IMR-90 (cell line): Measurements from ENCODE around the gene RASSF10. TPM values are rescaled to one million over a fixed set of nuclear protein-coding genes. Genes with fewer than 3 reads are reported as not detected.

Source experiments
- ATAC-seq: fragments of 200-7000 bp; cut with Tn5 transposase; 2 replicates; pipeline ENCODE4 v1.9.1; 2020; ENCODE audit warnings: low read depth, mild to moderate bottlenecking, moderate library complexity
- BruUV-seq: library from RNA; stranded (reverse); fragments of 400-500 nt; replicated peaks from 2 replicates; lab custom pipeline; 2021; lab: Mats Ljungman, UMichigan
- CTCF ChIA-PET: fragments of 300-600 bp; formaldehyde crosslinking; extraction: SDS; loops from one replicate; lab custom pipeline; 2021; ENCODE audit warnings: antibody characterized with exemption; lab: Yijun Ruan, JAX
- POLR2A ChIA-PET: fragments of 300-600 bp; sonication (Branson Sonifier 250); formaldehyde crosslinking; loops from one replicate; lab custom pipeline; 2022; ENCODE audit warnings: antibody characterized with exemption; ENCODE audit not compliant: unreplicated experiment; lab: Charles Lee
- DNase-seq: peaks from one replicate; pipeline ENCODE4 v3.0.0; 2013
- H2AFZ ChIP-seq: replicated peaks from 2 replicates; pipeline ENCODE3; 2013; ENCODE audit warnings: low read length, mild to moderate bottlenecking; ENCODE audit not compliant: poor library complexity
- H2AK5ac ChIP-seq: 2 replicates; pipeline ENCODE4 v1.6.1; 2013; ENCODE audit warnings: low read depth, low read length, inconsistent platforms
- H2AK9ac ChIP-seq: replicated peaks from 2 replicates; pipeline ENCODE3; 2013; ENCODE audit warnings: mild to moderate bottlenecking, low read depth, low read length, moderate library complexity; ENCODE audit not compliant: poor library complexity
- H2BK120ac ChIP-seq: 2 replicates; pipeline ENCODE4 v1.6.1; 2013; ENCODE audit warnings: low read depth, low read length, inconsistent platforms
- H2BK15ac ChIP-seq: 3 replicates; pipeline ENCODE4 v1.6.1; 2013; ENCODE audit warnings: low read depth, low read length, inconsistent platforms
- H2BK20ac ChIP-seq: 2 replicates; pipeline ENCODE4 v1.6.1; 2013; ENCODE audit warnings: low read depth, mild to moderate bottlenecking, inconsistent platforms, low read length, moderate library complexity
- H2BK5ac ChIP-seq: 2 replicates; pipeline ENCODE4 v1.6.1; 2013; ENCODE audit warnings: mild to moderate bottlenecking, low read depth, low read length, inconsistent platforms; ENCODE audit not compliant: poor library complexity, severe bottlenecking
- H3K14ac ChIP-seq: replicated peaks from 2 replicates; pipeline ENCODE4 v1.6.1; 2013; ENCODE audit warnings: low read depth, low read length, inconsistent platforms
- H3K18ac ChIP-seq: 2 replicates; pipeline ENCODE4 v1.6.1; 2013; ENCODE audit warnings: low read depth, low read length, control low read depth
- H3K23ac ChIP-seq: 2 replicates; pipeline ENCODE4 v1.6.1; 2013; ENCODE audit warnings: low read depth, low read length, inconsistent platforms
- H3K27ac ChIP-seq: 2 replicates; pipeline ENCODE4 v1.5.1; 2013; ENCODE audit warnings: mild to moderate bottlenecking, control low read depth, low read length; ENCODE audit not compliant: insufficient read depth
- H3K27me3 ChIP-seq: 2 replicates; pipeline ENCODE4 v1.6.1; 2013; ENCODE audit warnings: low read length; ENCODE audit not compliant: control insufficient read depth, insufficient read depth
- H3K36me3 ChIP-seq: 2 replicates; pipeline ENCODE4 v1.6.1; 2013; ENCODE audit warnings: low read length, mixed read lengths; ENCODE audit not compliant: control insufficient read depth, insufficient read depth
- H3K4ac ChIP-seq: 2 replicates; pipeline ENCODE4 v1.6.1; 2013; ENCODE audit warnings: low read depth, low read length, inconsistent platforms
- H3K4me1 ChIP-seq: 2 replicates; pipeline ENCODE4 v1.6.1; 2013; ENCODE audit warnings: low read length, mixed read lengths; ENCODE audit not compliant: control insufficient read depth, insufficient read depth
- H3K4me2 ChIP-seq: 2 replicates; pipeline ENCODE4 v1.6.1; 2013; ENCODE audit warnings: low read depth, mild to moderate bottlenecking, control low read depth, low read length, moderate library complexity
- H3K4me3 ChIP-seq: 2 replicates; pipeline ENCODE4 v1.5.1; 2013; ENCODE audit warnings: low read depth, mild to moderate bottlenecking, control low read depth, low read length, moderate library complexity; ENCODE audit not compliant: insufficient read depth
- H3K56ac ChIP-seq: 2 replicates; pipeline ENCODE4 v1.6.1; 2013; ENCODE audit warnings: low read length, inconsistent platforms; ENCODE audit not compliant: insufficient read depth; ENCODE audit errors: extremely low read depth
- H3K79me1 ChIP-seq, 2 experiments: 2 replicates each; pipeline ENCODE4 v1.6.1; 2013; ENCODE audit warnings: low read length in 2 of 2, inconsistent platforms in 1 of 2, low read depth in 1 of 2
- H3K9ac ChIP-seq: 2 replicates; pipeline ENCODE4 v1.6.1; 2013; ENCODE audit warnings: low read depth, low read length, control low read depth
- H3K9me1 ChIP-seq: 2 replicates; pipeline ENCODE4 v1.6.1; 2013; ENCODE audit warnings: low read length, inconsistent platforms; ENCODE audit not compliant: insufficient read depth
- H3K9me3 ChIP-seq: 2 replicates; pipeline ENCODE4 v1.6.1; 2013; ENCODE audit warnings: low read length; ENCODE audit not compliant: control insufficient read depth, insufficient read depth
- H4K20me1 ChIP-seq: 2 replicates; pipeline ENCODE4 v1.6.1; 2013; ENCODE audit warnings: low read length, inconsistent platforms; ENCODE audit not compliant: insufficient read depth
- H4K5ac ChIP-seq: 2 replicates; pipeline ENCODE4 v1.6.1; 2013; ENCODE audit warnings: mild to moderate bottlenecking, low read depth, low read length, control low read depth
- H4K8ac ChIP-seq, 2 experiments: 2 replicates each; pipeline ENCODE4 v1.6.1; 2013; ENCODE audit warnings: low read depth in 2 of 2, low read length in 2 of 2, control low read depth in 1 of 2, inconsistent platforms in 1 of 2
- H4K91ac ChIP-seq: 2 replicates; pipeline ENCODE4 v1.6.1; 2013; ENCODE audit warnings: low read depth, low read length, inconsistent platforms; ENCODE audit not compliant: insufficient read depth
- BHLHE40 ChIP-seq: fragments of 150-350 bp; IDR thresholded peaks from 2 replicates; pipeline ENCODE4 v1.6.1; 2016; ENCODE audit warnings: mild to moderate bottlenecking, low read depth, low read length
- CHD1 ChIP-seq: IDR thresholded peaks from 2 replicates; pipeline ENCODE4 v1.6.1; 2012; ENCODE audit warnings: low read depth, low read length, improper control_type of control experiment
- FOS ChIP-seq: fragments of 150-350 bp; IDR thresholded peaks from 2 replicates; pipeline ENCODE4 v1.6.1; 2016; ENCODE audit warnings: low read depth, low read length
- MAFK ChIP-seq: IDR thresholded peaks from 2 replicates; pipeline ENCODE4 v1.6.1; 2012; ENCODE audit warnings: low read depth, low read length, improper control_type of control experiment
- MXI1 ChIP-seq: IDR thresholded peaks from 2 replicates; pipeline ENCODE4 v1.6.1; 2012; ENCODE audit warnings: low read depth, mild to moderate bottlenecking, low read length, moderate library complexity, borderline replicate concordance
- NFE2L2 ChIP-seq: fragments of 150-350 bp; IDR thresholded peaks from 2 replicates; pipeline ENCODE4 v1.6.1; 2016; ENCODE audit warnings: low read depth, mild to moderate bottlenecking, low read length
- POLR2A ChIP-seq: IDR thresholded peaks from 2 replicates; pipeline ENCODE4 v1.6.1; 2012; ENCODE audit warnings: mild to moderate bottlenecking, low read depth, low read length
- RAD21 ChIP-seq: IDR thresholded peaks from 2 replicates; pipeline ENCODE4 v1.6.1; 2012; ENCODE audit warnings: low read length, improper control_type of control experiment
- RCOR1 ChIP-seq: IDR thresholded peaks from 2 replicates; pipeline ENCODE4 v1.6.1; 2012; ENCODE audit warnings: mild to moderate bottlenecking, low read length, improper control_type of control experiment; ENCODE audit not compliant: insufficient replicate concordance
- RFX5 ChIP-seq: IDR thresholded peaks from 2 replicates; pipeline ENCODE4 v1.8.0; 2012; ENCODE audit warnings: low read depth, mild to moderate bottlenecking, low read length, moderate library complexity
- SMC3 ChIP-seq: fragments of 150-350 bp; IDR thresholded peaks from 2 replicates; pipeline ENCODE4 v1.6.1; 2016; ENCODE audit warnings: low read depth, mild to moderate bottlenecking, antibody characterized with exemption, low read length, moderate library complexity
- WGBS, 2 experiments: methylation state at CpG; one replicate each; pipeline versions ENCODE4 v1.1.5 to v1.1.7; 2013; ENCODE audit warnings: missing lambda C conversion rate in 2 of 2; ENCODE audit not compliant: insufficient read length in 1 of 2; ENCODE audit errors: extremely low coverage in 2 of 2; 5-methylcytosine and 5-hydroxymethylcytosine counted together
- dilution Hi-C: fragments of 300-500 bp; cut with HindIII; formaldehyde crosslinking; loops from one replicate; pipeline ENCODE4 v1.14.3; 2018; ENCODE audit warnings: low sequenced_read_pairs; ENCODE audit not compliant: unreplicated experiment
- in situ Hi-C: fragments of 300-500 bp; cut with MboI; formaldehyde crosslinking; loops from 3 replicates; pipeline ENCODE4 v1.14.3; 2019; ENCODE audit warnings: low sequenced_read_pairs, inconsistent platforms, mixed read lengths
- intact Hi-C: fragments of 100-400 bp; cut with micrococcal nuclease; formaldehyde crosslinking; loops from 2 replicates; pipeline ENCODE4 v1.10.0; 2022
- polyA plus RNA-seq, 3 experiments: library from polyadenylated mRNA; depleted of rRNA; stranded (reverse); fragments of >200 nt; gene quantifications; 2 replicates each; pipeline ENCODE4 v1.2.3, GENCODE V29; 2012; ENCODE audit warnings: low replicate concordance in 1 of 3
- total RNA-seq: library from RNA; depleted of rRNA; stranded (reverse); fragments of >200 nt; gene quantifications from 2 replicates; pipeline ENCODE4 v1.2.3, GENCODE V29; 2012
- TF ChIP-seq, protein P1 (sequence below): conservative IDR thresholded peaks from 2 replicates; pipeline ENCODE4 v1.5.1; 2012; ENCODE audit warnings: mild to moderate bottlenecking, low read depth, low read length, improper control_type of control experiment
- TF ChIP-seq, protein P2 (sequence below): fragments of 150-350 bp; IDR thresholded peaks from 2 replicates; pipeline ENCODE4 v1.6.1; 2017; ENCODE audit warnings: mild to moderate bottlenecking, antibody characterized with exemption, low read length, low read depth
- TF ChIP-seq, protein P3 (sequence below): fragments of 150-350 bp; IDR thresholded peaks from 2 replicates; pipeline ENCODE4 v1.6.1; 2016; ENCODE audit warnings: low read depth, mild to moderate bottlenecking, low read length, moderate library complexity, borderline replicate concordance

RASSF10 gene
- total and polyA plus RNA-seq, 2 of the 4 experiments (the other 2 are of a cell fraction), result not detected

DNA sequence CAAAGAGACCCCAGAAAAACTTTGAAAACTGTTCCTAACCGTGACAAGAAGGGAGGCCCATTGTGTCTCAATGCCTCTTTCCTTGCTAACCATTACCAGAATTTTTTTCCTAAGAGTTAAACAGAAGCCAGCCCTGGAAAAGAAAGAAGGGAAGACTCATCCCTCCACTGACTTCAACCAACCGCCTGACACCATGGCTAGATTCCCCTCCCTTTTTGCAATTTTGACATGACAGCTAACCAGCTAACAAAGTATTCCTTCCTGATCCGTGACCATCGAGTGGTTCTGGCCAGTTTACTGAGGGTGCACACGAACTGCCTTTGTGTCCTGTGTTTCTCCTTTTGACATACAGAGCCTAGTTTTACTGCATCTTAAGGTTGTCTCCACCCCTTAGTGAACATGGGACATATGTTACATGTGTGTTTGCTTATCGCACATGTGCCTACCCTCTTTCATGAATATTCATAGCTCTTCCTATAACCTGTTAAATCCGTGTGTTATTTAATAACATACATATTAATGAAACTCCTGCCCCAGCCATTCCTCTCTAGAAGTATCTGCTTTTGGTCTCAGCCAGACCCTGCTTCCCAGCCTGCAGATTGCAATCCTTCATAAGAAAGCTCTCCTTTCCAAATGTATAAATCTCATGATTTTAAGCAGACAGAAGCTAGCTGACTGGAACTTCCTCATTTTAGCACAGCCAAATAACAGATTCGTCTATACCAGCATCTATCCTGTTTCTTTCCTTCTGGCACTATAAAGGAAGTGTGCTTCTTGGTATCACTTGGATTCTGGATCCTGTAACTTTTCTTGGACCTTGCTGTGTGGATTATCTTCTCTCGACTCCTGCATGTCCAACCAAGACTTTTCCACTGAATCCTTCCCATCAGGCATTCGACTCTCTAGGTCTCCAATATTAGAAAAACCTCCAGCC, 37.8 kb downstream of the RASSF10 start:
- Histone ChIP-seq H4K20me1 (no peaks in the 10 kb centered on the region), H3K56ac (no peak overlapping the region), H4K8ac (no peak overlapping the region), H3K9ac (no peak overlapping the region), H3K18ac (no peak overlapping the region), H3K4ac (no peak overlapping the region), H3K27ac (no peak overlapping the region), H3K4me3 (no peak overlapping the region), H3K4me1 (no peaks in the 10 kb centered on the region), H2BK15ac (no peak overlapping the region), H3K23ac (no peak overlapping the region), H4K91ac (no peak overlapping the region), H4K5ac (no peak overlapping the region), H3K79me1 (no peaks in the 10 kb centered on the region), H2BK5ac (no peak overlapping the region), H2AFZ (no peak overlapping the region), H3K36me3 (no peaks in the 10 kb centered on the region), H2BK20ac (no peak overlapping the region), H3K27me3 (peaks cover 47% of the 10 kb centered on the region), H2AK5ac (no peak overlapping the region), H2AK9ac (no peak overlapping the region), H3K4me2 (no peak overlapping the region), H3K14ac (no peak overlapping the region), H3K9me3 (peaks cover 2% of the 10 kb centered on the region; the same call in 1 of the 2 replicates), H2BK120ac (no peak overlapping the region), H3K9me1 (0 out of 2 replicates have a peak, but pooled peaks cover 2% of the 10 kb centered on the region)
- dilution Hi-C loops, result no loop called here
- CTCF ChIA-PET, result no interaction called here
- 79% methylated on average over 5 of the region's 10 CpGs; no CpG with 5 or more reads in 1 of the 2 experiments for WGBS, 2 experiments
- in situ Hi-C loops, result no loop called here
- no peak for ATAC-seq
- DNase-seq, result no peak
- no TSS peak for BruUV-seq
- intact Hi-C loops, result no loop called here
- POLR2A ChIA-PET, result no interaction called here
- TF ChIP-seq FOS, result no peak
- no peak for TF ChIP-seq NFE2L2
- TF ChIP-seq RFX5, result no peak
- no peak for TF ChIP-seq BHLHE40
- TF ChIP-seq SMC3, result no peak
- TF ChIP-seq, protein P1, sequence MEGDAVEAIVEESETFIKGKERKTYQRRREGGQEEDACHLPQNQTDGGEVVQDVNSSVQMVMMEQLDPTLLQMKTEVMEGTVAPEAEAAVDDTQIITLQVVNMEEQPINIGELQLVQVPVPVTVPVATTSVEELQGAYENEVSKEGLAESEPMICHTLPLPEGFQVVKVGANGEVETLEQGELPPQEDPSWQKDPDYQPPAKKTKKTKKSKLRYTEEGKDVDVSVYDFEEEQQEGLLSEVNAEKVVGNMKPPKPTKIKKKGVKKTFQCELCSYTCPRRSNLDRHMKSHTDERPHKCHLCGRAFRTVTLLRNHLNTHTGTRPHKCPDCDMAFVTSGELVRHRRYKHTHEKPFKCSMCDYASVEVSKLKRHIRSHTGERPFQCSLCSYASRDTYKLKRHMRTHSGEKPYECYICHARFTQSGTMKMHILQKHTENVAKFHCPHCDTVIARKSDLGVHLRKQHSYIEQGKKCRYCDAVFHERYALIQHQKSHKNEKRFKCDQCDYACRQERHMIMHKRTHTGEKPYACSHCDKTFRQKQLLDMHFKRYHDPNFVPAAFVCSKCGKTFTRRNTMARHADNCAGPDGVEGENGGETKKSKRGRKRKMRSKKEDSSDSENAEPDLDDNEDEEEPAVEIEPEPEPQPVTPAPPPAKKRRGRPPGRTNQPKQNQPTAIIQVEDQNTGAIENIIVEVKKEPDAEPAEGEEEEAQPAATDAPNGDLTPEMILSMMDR, result no peak
- TF ChIP-seq CHD1, result no peak
- TF ChIP-seq RAD21, result no peak
- no peak for TF ChIP-seq POLR2A
- TF ChIP-seq MAFK, result no peak
- TF ChIP-seq, protein P2, sequence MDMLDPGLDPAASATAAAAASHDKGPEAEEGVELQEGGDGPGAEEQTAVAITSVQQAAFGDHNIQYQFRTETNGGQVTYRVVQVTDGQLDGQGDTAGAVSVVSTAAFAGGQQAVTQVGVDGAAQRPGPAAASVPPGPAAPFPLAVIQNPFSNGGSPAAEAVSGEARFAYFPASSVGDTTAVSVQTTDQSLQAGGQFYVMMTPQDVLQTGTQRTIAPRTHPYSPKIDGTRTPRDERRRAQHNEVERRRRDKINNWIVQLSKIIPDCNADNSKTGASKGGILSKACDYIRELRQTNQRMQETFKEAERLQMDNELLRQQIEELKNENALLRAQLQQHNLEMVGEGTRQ, result no peak
- no peak for TF ChIP-seq MXI1
- TF ChIP-seq, protein P3, sequence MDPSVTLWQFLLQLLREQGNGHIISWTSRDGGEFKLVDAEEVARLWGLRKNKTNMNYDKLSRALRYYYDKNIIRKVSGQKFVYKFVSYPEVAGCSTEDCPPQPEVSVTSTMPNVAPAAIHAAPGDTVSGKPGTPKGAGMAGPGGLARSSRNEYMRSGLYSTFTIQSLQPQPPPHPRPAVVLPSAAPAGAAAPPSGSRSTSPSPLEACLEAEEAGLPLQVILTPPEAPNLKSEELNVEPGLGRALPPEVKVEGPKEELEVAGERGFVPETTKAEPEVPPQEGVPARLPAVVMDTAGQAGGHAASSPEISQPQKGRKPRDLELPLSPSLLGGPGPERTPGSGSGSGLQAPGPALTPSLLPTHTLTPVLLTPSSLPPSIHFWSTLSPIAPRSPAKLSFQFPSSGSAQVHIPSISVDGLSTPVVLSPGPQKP, result no peak
- no peak for TF ChIP-seq RCOR1
